HCT116 (cell line): Measurements from ENCODE around the gene PF4V1. TPM values are rescaled to one million over a fixed set of nuclear protein-coding genes. Genes with fewer than 3 reads are reported as not detected.

Source experiments
- ATAC-seq: fragments of 200-7000 bp; cut with Tn5 transposase; 2 replicates; pipeline ENCODE4 v1.9.1; 2020; ENCODE audit warnings: mild to moderate bottlenecking, moderate library complexity
- BruUV-seq: library from RNA; stranded (reverse); fragments of 400-500 nt; replicated peaks from 2 replicates; lab custom pipeline; 2021; lab: Mats Ljungman, UMichigan
- CTCF ChIA-PET: fragments of 300-600 bp; sonication (Branson Sonifier 250); formaldehyde crosslinking; loops from one replicate; lab custom pipeline; 2021; ENCODE audit warnings: antibody characterized with exemption; lab: Charles Lee
- POLR2A ChIA-PET: fragments of 300-600, 350-600 bp; sonication (Branson Sonifier 250); formaldehyde crosslinking; loops from one replicate; lab custom pipeline; 2021; ENCODE audit warnings: antibody characterized with exemption; lab: Charles Lee
- RAD21 ChIA-PET, 2 experiments: fragments of 300-600 bp; sonication (Branson Sonifier 250); formaldehyde crosslinking; loops; one replicate each; lab custom pipeline; 2023; ENCODE audit warnings: low total read pairs in 2 of 2; ENCODE audit not compliant: uncharacterized antibody in 2 of 2, unreplicated experiment in 2 of 2, low non-redundant PET in 1 of 2; lab: Charles Lee
- DNase-seq: peaks from one replicate; pipeline ENCODE4 v3.0.0-alpha.2; 2010; ENCODE audit warnings: low read depth, low spot score
- H2AFZ ChIP-seq: fragments of 200-600 bp; shearing (Covaris generic), sonication (generic); 2 replicates; pipeline ENCODE4 v1.6.1; 2017; ENCODE audit warnings: low read depth, mixed run types, mixed read lengths, antibody characterized with exemption, low read length; ENCODE audit not compliant: poor library complexity, severe bottlenecking
- H3K27ac ChIP-seq: 2 replicates; pipeline ENCODE4 v1.5.1; 2012; ENCODE audit warnings: low read depth, low read length
- H3K27me3 ChIP-seq: fragments of 200-600 bp; sonication (generic); 2 replicates; pipeline ENCODE4 v1.6.1; 2016; ENCODE audit warnings: mixed run types, low read length, mixed read lengths; ENCODE audit not compliant: insufficient read depth
- H3K36me3 ChIP-seq, 2 experiments: fragments of 200-500 bp in 1 of 2; fragments of 200-600 bp in 1 of 2; sonication (Bioruptor generic) in 1 of 2; sonication (generic) in 1 of 2; 2 replicates each; pipeline versions ENCODE4 v1.5.1 to v1.6.1; 2014 to 2016; ENCODE audit warnings: low read length in 2 of 2, inconsistent platforms in 1 of 2, mixed read lengths in 1 of 2, mixed run types in 1 of 2; ENCODE audit not compliant: insufficient read depth in 2 of 2, control insufficient read depth in 1 of 2
- H3K4me1 ChIP-seq, 2 experiments: fragments of 200-600 bp in 1 of 2; sonication (generic) in 1 of 2; 2 replicates each; pipeline versions ENCODE4 v1.5.1 to v1.6.1; 2012 to 2017; ENCODE audit warnings: low read length in 2 of 2, inconsistent platforms in 1 of 2, mild to moderate bottlenecking in 1 of 2, mixed read lengths in 1 of 2, mixed run types in 1 of 2, moderate library complexity in 1 of 2; ENCODE audit not compliant: insufficient read depth in 2 of 2, control insufficient read depth in 1 of 2
- H3K4me2 ChIP-seq: fragments of 200-600 bp; sonication (generic); 2 replicates; pipeline ENCODE4 v1.6.1; 2017; ENCODE audit warnings: mixed run types, low read length, mixed read lengths
- H3K4me3 ChIP-seq, 2 experiments: fragments of 200-600 bp in 1 of 2; sonication (generic) in 1 of 2; replicated peaks in 1 of 2; 2 replicates each; pipeline ENCODE4 v1.5.1; 2011 to 2016; ENCODE audit warnings: low read length in 2 of 2, control low read depth in 1 of 2, low read depth in 1 of 2, mild to moderate bottlenecking in 1 of 2, mixed read lengths in 1 of 2, mixed run types in 1 of 2
- H3K79me2 ChIP-seq: fragments of 200-600 bp; sonication (generic); 2 replicates; pipeline ENCODE4 v1.6.1; 2017; ENCODE audit warnings: mild to moderate bottlenecking, mixed run types, low read length, moderate library complexity, mixed read lengths; ENCODE audit not compliant: insufficient read depth
- H3K9ac ChIP-seq: fragments of 200-600 bp; sonication (generic); 2 replicates; pipeline ENCODE4 v1.6.1; 2016; ENCODE audit warnings: low read length, mixed read lengths
- H3K9me2 ChIP-seq: fragments of 200-600 bp; sonication (generic), shearing (Covaris generic); 2 replicates; pipeline ENCODE4 v1.6.1; 2017; ENCODE audit warnings: mixed run types, mild to moderate bottlenecking, moderate library complexity; ENCODE audit not compliant: insufficient read depth
- H3K9me3 ChIP-seq, 2 experiments: fragments of 200-500 bp in 1 of 2; fragments of 200-600 bp in 1 of 2; sonication (Bioruptor generic) in 1 of 2; sonication (generic) in 1 of 2; 2 replicates each; pipeline ENCODE4 v1.6.1; 2014 to 2017; ENCODE audit warnings: low read length in 2 of 2, mixed read lengths in 2 of 2, inconsistent platforms in 1 of 2, low read depth in 1 of 2, mild to moderate bottlenecking in 1 of 2, mixed run types in 1 of 2, moderate library complexity in 1 of 2; ENCODE audit not compliant: control insufficient read depth in 1 of 2, insufficient read depth in 1 of 2
- H4K20me1 ChIP-seq: fragments of 200-600 bp; sonication (generic), shearing (Covaris generic); 2 replicates; pipeline ENCODE4 v1.6.1; 2017; ENCODE audit warnings: mixed run types, mild to moderate bottlenecking, moderate library complexity; ENCODE audit not compliant: insufficient read depth
- CBX3 ChIP-seq: IDR thresholded peaks from 2 replicates; pipeline ENCODE4 v1.6.1; 2012; ENCODE audit warnings: low read depth
- CEBPB ChIP-seq: IDR thresholded peaks from 2 replicates; pipeline ENCODE4 v1.6.1; 2012; ENCODE audit warnings: low read depth
- EGR1 ChIP-seq: IDR thresholded peaks from 2 replicates; pipeline ENCODE4 v1.6.1; 2012; ENCODE audit warnings: low read depth
- ELF1 ChIP-seq: IDR thresholded peaks from 2 replicates; pipeline ENCODE4 v1.6.1; 2012; ENCODE audit warnings: low read depth, borderline replicate concordance
- EZH2 ChIP-seq: fragments of 200-600 bp; sonication (generic); IDR thresholded peaks from 2 replicates; pipeline ENCODE4 v1.6.1; 2017; ENCODE audit warnings: antibody characterized with exemption, mixed run types
- FOSL1 ChIP-seq: IDR thresholded peaks from 2 replicates; pipeline ENCODE4 v1.6.1; 2012; ENCODE audit warnings: low read depth
- JUND ChIP-seq: IDR thresholded peaks from 2 replicates; pipeline ENCODE4 v1.6.1; 2012
- POLR2A ChIP-seq: IDR thresholded peaks from 2 replicates; pipeline ENCODE4 v1.7.0; 2011; ENCODE audit warnings: borderline replicate concordance; ENCODE audit not compliant: insufficient read depth, insufficient read length; ENCODE audit errors: extremely low read depth
- POLR2AphosphoS5 ChIP-seq: IDR thresholded peaks from 2 replicates; pipeline ENCODE4 v1.6.1; 2011; ENCODE audit warnings: mild to moderate bottlenecking, low read depth, low read length, moderate library complexity
- SRF ChIP-seq: IDR thresholded peaks from 2 replicates; pipeline ENCODE4 v1.6.1; 2012; ENCODE audit warnings: low read depth
- TCF7L2 ChIP-seq: IDR thresholded peaks from 2 replicates; pipeline ENCODE4 v1.7.0; 2011; ENCODE audit warnings: borderline replicate concordance, inconsistent platforms; ENCODE audit not compliant: insufficient read depth, insufficient read length; ENCODE audit errors: extremely low read depth
- YY1 ChIP-seq: IDR thresholded peaks from 2 replicates; pipeline ENCODE4 v1.6.1; 2011; ENCODE audit warnings: low read length, low read depth, moderate library complexity, mild to moderate bottlenecking; ENCODE audit not compliant: insufficient replicate concordance; ENCODE audit errors: extremely low read depth
- ZFX ChIP-seq: fragments of 450-650 bp; IDR thresholded peaks from 2 replicates; pipeline ENCODE4 v1.6.1; 2017
- intact Hi-C: fragments of 100-400 bp; cut with micrococcal nuclease; formaldehyde crosslinking; loops from 2 replicates; pipeline ENCODE4 v1.10.0; 2022
- total RNA-seq: library from RNA; stranded (reverse); gene quantifications from one replicate; pipeline ENCODE4 v1.2.1, GENCODE V29; 2021; ENCODE audit not compliant: unreplicated experiment
- TF ChIP-seq, protein P1 (sequence below): IDR thresholded peaks from 2 replicates; pipeline ENCODE4 v1.6.1; 2012
- TF ChIP-seq, protein P2 (sequence below): IDR thresholded peaks from 2 replicates; pipeline ENCODE4 v1.6.1; 2012; ENCODE audit warnings: low read depth
- TF ChIP-seq, protein P3 (sequence below): IDR thresholded peaks from 2 replicates; pipeline ENCODE4 v1.6.1; 2011; ENCODE audit warnings: mild to moderate bottlenecking, low read length, moderate library complexity; ENCODE audit not compliant: insufficient replicate concordance; ENCODE audit errors: extremely low read depth

PF4V1 gene
- total RNA-seq, 1 experiment from 2014 or later = not detected

DNA sequence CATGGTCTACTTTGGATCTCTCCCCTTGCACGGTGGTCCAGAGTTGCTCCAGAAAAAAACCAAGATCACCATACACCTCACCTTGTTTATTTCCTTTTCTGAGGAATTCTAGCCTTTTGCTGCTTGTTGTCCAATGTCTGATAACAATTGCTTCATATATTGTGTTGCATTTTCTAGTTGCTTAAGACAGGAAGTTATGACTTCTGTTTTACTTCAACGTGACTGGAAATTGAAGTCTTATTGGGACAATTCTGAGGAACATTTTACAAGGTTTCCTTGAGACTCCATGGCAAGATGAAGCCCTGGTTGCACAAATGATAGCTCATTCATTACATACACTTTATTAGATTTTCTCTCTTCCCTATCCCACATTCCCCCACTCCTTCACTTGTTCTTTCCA lies 21.3 kb downstream of the PF4V1 start:
- TF ChIP-seq CBX3 (no peak), EGR1 (no peak), ELF1 (no peak), FOSL1 (no peak), CEBPB (no peak), JUND (no peak), YY1 (no peak), ZFX (no peak), SRF (no peak), TCF7L2 (no peak), POLR2AphosphoS5 (no peak)
- TF ChIP-seq, protein P1, sequence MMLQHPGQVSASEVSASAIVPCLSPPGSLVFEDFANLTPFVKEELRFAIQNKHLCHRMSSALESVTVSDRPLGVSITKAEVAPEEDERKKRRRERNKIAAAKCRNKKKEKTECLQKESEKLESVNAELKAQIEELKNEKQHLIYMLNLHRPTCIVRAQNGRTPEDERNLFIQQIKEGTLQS = no peak
- Histone ChIP-seq H3K4me1 (peaks cover 0 to 4% of the 10 kb centered on the region in 2 experiments; a peak in 2 of 4 replicates), H3K36me3 (no peaks in the 10 kb centered on the region), H3K79me2 (no peaks in the 10 kb centered on the region), H3K27me3 (no peaks in the 10 kb centered on the region), H4K20me1 (no peaks in the 10 kb centered on the region), H3K27ac (no peak overlapping the region), H3K4me2 (no peak overlapping the region), H2AFZ (no peak overlapping the region), H3K9me2 (no peaks in the 10 kb centered on the region), H3K9me3 (no peaks in the 10 kb centered on the region), H3K9ac (no peak overlapping the region), H3K4me3 (no peak overlapping the region)
- intact Hi-C loops = no loop called here
- POLR2A ChIA-PET = no interaction called here
- DNase-seq = no peak
- ATAC-seq = no peak
- RAD21 ChIA-PET = no interaction called here
- CTCF ChIA-PET = interaction anchor here (1.0 to 1.9 kb wide), 2 partner anchors 10 to 260 kb away, joined by 3 to 6 read pairs; no protein-coding TSS in a partner anchor
- no TSS peak for BruUV-seq

DNA sequence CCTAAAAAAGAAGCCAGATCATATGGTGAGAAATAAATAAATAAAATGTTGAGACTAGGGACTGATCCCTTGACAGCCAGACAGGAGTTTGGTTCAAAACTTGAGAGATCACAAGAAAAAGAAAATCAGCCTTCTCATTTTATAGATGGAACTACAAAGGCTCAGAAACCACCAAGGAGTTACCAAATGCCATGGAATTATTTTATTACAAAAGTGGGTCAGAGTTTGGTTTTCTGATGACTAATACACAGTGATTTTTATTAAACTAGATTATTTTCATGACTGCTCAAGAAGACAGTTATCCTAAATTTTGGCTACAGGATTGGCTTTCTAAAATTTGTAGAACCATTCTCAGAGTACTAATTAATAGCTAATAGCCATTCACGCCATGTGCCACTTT lies 22.3 kb downstream of the PF4V1 start:
- H3K4me1 ChIP-seq = no peaks in the 10 kb centered on the region
- H3K9me3 ChIP-seq = no peaks in the 10 kb centered on the region
- H4K20me1 ChIP-seq = no peaks in the 10 kb centered on the region
- no peak for DNase-seq
- POLR2A ChIA-PET = no interaction called here
- CTCF ChIA-PET = interaction anchor here (1.5 kb wide), 1 partner anchor 11 kb away, joined by 5 read pairs; no protein-coding TSS in a partner anchor
- H3K36me3 ChIP-seq = no peaks in the 10 kb centered on the region
- no peak overlapping the region for H3K9ac ChIP-seq
- no peak overlapping the region for H2AFZ ChIP-seq
- BruUV-seq = no TSS peak
- RAD21 ChIA-PET = no interaction called here
- no peak overlapping the region for H3K27ac ChIP-seq
- no peaks in the 10 kb centered on the region for H3K79me2 ChIP-seq
- ATAC-seq = no peak
- intact Hi-C loops = no loop called here
- no peaks in the 10 kb centered on the region for H3K9me2 ChIP-seq
- no peak overlapping the region for H3K4me2 ChIP-seq
- H3K4me3 ChIP-seq = no peak overlapping the region
- H3K27me3 ChIP-seq = no peaks in the 10 kb centered on the region
- TF ChIP-seq EGR1 (no peak), EZH2 (no peak), JUND (no peak), TCF7L2 (no peak), POLR2A (no peak)
- TF ChIP-seq, protein P1 = no peak
- TF ChIP-seq, protein P2, sequence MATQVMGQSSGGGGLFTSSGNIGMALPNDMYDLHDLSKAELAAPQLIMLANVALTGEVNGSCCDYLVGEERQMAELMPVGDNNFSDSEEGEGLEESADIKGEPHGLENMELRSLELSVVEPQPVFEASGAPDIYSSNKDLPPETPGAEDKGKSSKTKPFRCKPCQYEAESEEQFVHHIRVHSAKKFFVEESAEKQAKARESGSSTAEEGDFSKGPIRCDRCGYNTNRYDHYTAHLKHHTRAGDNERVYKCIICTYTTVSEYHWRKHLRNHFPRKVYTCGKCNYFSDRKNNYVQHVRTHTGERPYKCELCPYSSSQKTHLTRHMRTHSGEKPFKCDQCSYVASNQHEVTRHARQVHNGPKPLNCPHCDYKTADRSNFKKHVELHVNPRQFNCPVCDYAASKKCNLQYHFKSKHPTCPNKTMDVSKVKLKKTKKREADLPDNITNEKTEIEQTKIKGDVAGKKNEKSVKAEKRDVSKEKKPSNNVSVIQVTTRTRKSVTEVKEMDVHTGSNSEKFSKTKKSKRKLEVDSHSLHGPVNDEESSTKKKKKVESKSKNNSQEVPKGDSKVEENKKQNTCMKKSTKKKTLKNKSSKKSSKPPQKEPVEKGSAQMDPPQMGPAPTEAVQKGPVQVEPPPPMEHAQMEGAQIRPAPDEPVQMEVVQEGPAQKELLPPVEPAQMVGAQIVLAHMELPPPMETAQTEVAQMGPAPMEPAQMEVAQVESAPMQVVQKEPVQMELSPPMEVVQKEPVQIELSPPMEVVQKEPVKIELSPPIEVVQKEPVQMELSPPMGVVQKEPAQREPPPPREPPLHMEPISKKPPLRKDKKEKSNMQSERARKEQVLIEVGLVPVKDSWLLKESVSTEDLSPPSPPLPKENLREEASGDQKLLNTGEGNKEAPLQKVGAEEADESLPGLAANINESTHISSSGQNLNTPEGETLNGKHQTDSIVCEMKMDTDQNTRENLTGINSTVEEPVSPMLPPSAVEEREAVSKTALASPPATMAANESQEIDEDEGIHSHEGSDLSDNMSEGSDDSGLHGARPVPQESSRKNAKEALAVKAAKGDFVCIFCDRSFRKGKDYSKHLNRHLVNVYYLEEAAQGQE = no peak
- TF ChIP-seq, protein P3, sequence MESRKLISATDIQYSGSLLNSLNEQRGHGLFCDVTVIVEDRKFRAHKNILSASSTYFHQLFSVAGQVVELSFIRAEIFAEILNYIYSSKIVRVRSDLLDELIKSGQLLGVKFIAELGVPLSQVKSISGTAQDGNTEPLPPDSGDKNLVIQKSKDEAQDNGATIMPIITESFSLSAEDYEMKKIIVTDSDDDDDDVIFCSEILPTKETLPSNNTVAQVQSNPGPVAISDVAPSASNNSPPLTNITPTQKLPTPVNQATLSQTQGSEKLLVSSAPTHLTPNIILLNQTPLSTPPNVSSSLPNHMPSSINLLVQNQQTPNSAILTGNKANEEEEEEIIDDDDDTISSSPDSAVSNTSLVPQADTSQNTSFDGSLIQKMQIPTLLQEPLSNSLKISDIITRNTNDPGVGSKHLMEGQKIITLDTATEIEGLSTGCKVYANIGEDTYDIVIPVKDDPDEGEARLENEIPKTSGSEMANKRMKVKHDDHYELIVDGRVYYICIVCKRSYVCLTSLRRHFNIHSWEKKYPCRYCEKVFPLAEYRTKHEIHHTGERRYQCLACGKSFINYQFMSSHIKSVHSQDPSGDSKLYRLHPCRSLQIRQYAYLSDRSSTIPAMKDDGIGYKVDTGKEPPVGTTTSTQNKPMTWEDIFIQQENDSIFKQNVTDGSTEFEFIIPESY = no peak
